Measurements from ENCODE around the gene ESYT2. TPM values are rescaled to one million over a fixed set of nuclear protein-coding genes. Genes with fewer than 3 reads are reported as not detected.
A peak's percentile ranks its signal among the peaks of the same experiment; 100 is the strongest.

ESYT2 gene
- total RNA-seq, 1 experiment from 2014 or later: 162 TPM

- peak overlapping the region; percentile 82 for H3K4me2 ChIP-seq
- intact Hi-C loops (cut with micrococcal nuclease; ENCODE audit: unreplicated experiment): loop anchor here (1.0 kb wide), 4 partner anchors 16 to 54 kb away; partner anchors contain the start of genes DYNC2I1 and ESYT2
- peak overlapping the region; percentile 35 for H3K4me3 ChIP-seq
- peak overlapping the region; percentile 63 for H2AFZ ChIP-seq
- peak; percentile 78 to 99 for DNase-seq
- no peaks in the 10 kb centered on the region for H4K20me1 ChIP-seq (ENCODE audit: insufficient read depth)
- ChIA-PET POLR2A (ENCODE audit: unreplicated experiment) (interaction anchor here (0.6 to 0.9 kb wide), 3 partner anchors 13 to 32 kb away, joined by 3 to 11 read pairs (median 7); no protein-coding TSS in a partner anchor), CTCF (no interaction called here)
- H3K9me2 ChIP-seq (ENCODE audit: insufficient read depth): no peaks in the 10 kb centered on the region
- H3K36me3 ChIP-seq (ENCODE audit: low read depth): peaks cover 27% of the 10 kb centered on the region; the same call in 1 of the 2 replicates
- H3K4me1 ChIP-seq (replicated peaks; ENCODE audit: insufficient read depth): peaks cover 59% of the 10 kb centered on the region
- no TSS peak for BruUV-seq (replicated peaks)
- no peaks in the 10 kb centered on the region for H3K27me3 ChIP-seq (ENCODE audit: insufficient read depth, low read depth)
- H3K27ac ChIP-seq: peak overlapping the region; percentile 97
- no peaks in the 10 kb centered on the region for H3K9me3 ChIP-seq (ENCODE audit: insufficient read depth, low read depth)
- no peak for TF ChIP-seq CTCF (conservative IDR thresholded peaks at IDR 0.05)
- no peak for TF ChIP-seq EZH2 (IDR thresholded peaks at IDR 0.05; ENCODE audit: low read depth)
- peaks cover 80% of the 10 kb centered on the region for H3K79me2 ChIP-seq (ENCODE audit: low read depth)
- peaks cover 49% of the 10 kb centered on the region for H3F3A ChIP-seq (ENCODE audit: insufficient read depth, low read depth)
Measured at GRCh38 chr7:158802535-158803366, 26.6 kb downstream of the ESYT2 start.

- intact Hi-C loops (cut with micrococcal nuclease; ENCODE audit: unreplicated experiment): no loop called here
- peaks cover 54% of the 10 kb centered on the region for H3K79me2 ChIP-seq (ENCODE audit: low read depth)
- no peaks in the 10 kb centered on the region; the same call in 1 of the 2 replicates for H4K20me1 ChIP-seq (ENCODE audit: insufficient read depth)
- H3K4me2 ChIP-seq: no peak overlapping the region
- no peak overlapping the region for H2AFZ ChIP-seq
- TF ChIP-seq EZH2 (IDR thresholded peaks at IDR 0.05; ENCODE audit: low read depth) (no peak), CTCF (conservative IDR thresholded peaks at IDR 0.05) (no peak)
- H3K9me3 ChIP-seq (ENCODE audit: insufficient read depth, low read depth): no peaks in the 10 kb centered on the region
- H3K27ac ChIP-seq: no peak overlapping the region
- ChIA-PET CTCF (no interaction called here), POLR2A (ENCODE audit: unreplicated experiment) (no interaction called here)
- H3K4me3 ChIP-seq: no peak overlapping the region
- peaks cover 37% of the 10 kb centered on the region for H3K36me3 ChIP-seq (ENCODE audit: low read depth)
- no peak for DNase-seq
- peaks cover 29% of the 10 kb centered on the region for H3F3A ChIP-seq (ENCODE audit: insufficient read depth, low read depth)
- H3K9me2 ChIP-seq (ENCODE audit: insufficient read depth): no peaks in the 10 kb centered on the region
- H3K27me3 ChIP-seq (ENCODE audit: insufficient read depth, low read depth): no peaks in the 10 kb centered on the region
- H3K4me1 ChIP-seq (replicated peaks; ENCODE audit: insufficient read depth): peaks cover 35% of the 10 kb centered on the region
- BruUV-seq (replicated peaks): no TSS peak
Measured at GRCh38 chr7:158798741-158799140, 30.6 kb downstream of the ESYT2 start.

- peaks cover 17% of the 10 kb centered on the region for H3K4me1 ChIP-seq (replicated peaks; ENCODE audit: insufficient read depth)
- intact Hi-C loops (cut with micrococcal nuclease; ENCODE audit: unreplicated experiment): no loop called here
- no TSS peak for BruUV-seq (replicated peaks)
- ChIA-PET CTCF (no interaction called here), POLR2A (ENCODE audit: unreplicated experiment) (no interaction called here)
- peaks cover 47% of the 10 kb centered on the region for H3K79me2 ChIP-seq (ENCODE audit: low read depth)
- no peak overlapping the region for H3K4me3 ChIP-seq
- no peaks in the 10 kb centered on the region for H3K9me2 ChIP-seq (ENCODE audit: insufficient read depth)
- no peak overlapping the region for H2AFZ ChIP-seq
- TF ChIP-seq CTCF (conservative IDR thresholded peaks at IDR 0.05) (no peak), EZH2 (IDR thresholded peaks at IDR 0.05; ENCODE audit: low read depth) (no peak)
- H3F3A ChIP-seq (ENCODE audit: insufficient read depth, low read depth): peaks cover 10% of the 10 kb centered on the region
- peaks cover 52% of the 10 kb centered on the region for H3K36me3 ChIP-seq (ENCODE audit: low read depth)
- H4K20me1 ChIP-seq (ENCODE audit: insufficient read depth): no peaks in the 10 kb centered on the region; the same call in 1 of the 2 replicates
- no peak overlapping the region for H3K4me2 ChIP-seq
- no peak for DNase-seq
- H3K27me3 ChIP-seq (ENCODE audit: insufficient read depth, low read depth): no peaks in the 10 kb centered on the region
- H3K27ac ChIP-seq: no peak overlapping the region
- no peaks in the 10 kb centered on the region for H3K9me3 ChIP-seq (ENCODE audit: insufficient read depth, low read depth)
Measured at GRCh38 chr7:158796667-158797066, 32.6 kb downstream of the ESYT2 start.
